Measurements from ENCODE around the gene DBT. TPM values are rescaled to one million over a fixed set of nuclear protein-coding genes. Genes with fewer than 3 reads are reported as not detected.

The DBT gene
- total RNA-seq, 2 donors from 2014 or later = 5.2 to 6.3 TPM

- WGBS, 2 donors = 93 to 100% methylated on average over 1 of the region's 1 CpG
- ATAC-seq (no peak), DNase-seq (no peak)
- no peak overlapping the region for H3K27ac ChIP-seq
- no peaks in the 10 kb centered on the region for H3K27me3 ChIP-seq
- no peak overlapping the region for H3K4me3 ChIP-seq
- H3K36me3 ChIP-seq (replicated peaks in 1 of 2; ENCODE audit: insufficient read depth in 1 of 2, low read depth in 2 of 2) = peaks cover 0 to 5% of the 10 kb centered on the region in 2 donors
- no peak for TF ChIP-seq CTCF (IDR thresholded peaks at IDR 0.05)
- no peak for TF ChIP-seq POLR2A (IDR thresholded peaks at IDR 0.05)
- peaks cover 3% of the 10 kb centered on the region for H3K4me1 ChIP-seq
- intact Hi-C loops (cut with DNase I) = no loop called here
- no peaks in the 10 kb centered on the region for H3K9me3 ChIP-seq
Measured at GRCh38 chr1:100232156-100232555, 17.5 kb downstream of the DBT start.

GRCh38 chr1:100231721-100232120, 17.9 kb downstream of the DBT start:
- TF ChIP-seq CTCF (IDR thresholded peaks at IDR 0.05) (no peak), POLR2A (IDR thresholded peaks at IDR 0.05) (no peak)
- Histone ChIP-seq H3K36me3 (replicated peaks in 1 of 2; ENCODE audit: insufficient read depth in 1 of 2, low read depth in 2 of 2) (peaks cover 0 to 5% of the 10 kb centered on the region in 2 donors), H3K4me3 (no peak overlapping the region), H3K27ac (no peak overlapping the region), H3K9me3 (no peaks in the 10 kb centered on the region), H3K27me3 (no peaks in the 10 kb centered on the region), H3K4me1 (peaks cover 3% of the 10 kb centered on the region)
- no peak for ATAC-seq
- no peak for DNase-seq
- 94 to 98% methylated on average over 2 of the region's 2 CpGs for WGBS, 2 donors
- intact Hi-C loops (cut with DNase I) = no loop called here

GRCh38 chr1:100230765-100231164, 18.9 kb downstream of the DBT start:
- intact Hi-C loops (cut with DNase I) = no loop called here
- Histone ChIP-seq H3K36me3 (replicated peaks in 1 of 2; ENCODE audit: insufficient read depth in 1 of 2, low read depth in 2 of 2) (peaks cover 0 to 5% of the 10 kb centered on the region in 2 donors), H3K27me3 (no peaks in the 10 kb centered on the region), H3K9me3 (no peaks in the 10 kb centered on the region), H3K4me1 (peaks cover 3% of the 10 kb centered on the region), H3K27ac (no peak overlapping the region), H3K4me3 (no peak overlapping the region)
- no peak for TF ChIP-seq CTCF (IDR thresholded peaks at IDR 0.05)
- TF ChIP-seq POLR2A (IDR thresholded peaks at IDR 0.05) = no peak
- ATAC-seq (no peak), DNase-seq (no peak)
- 72 to 82% methylated on average over 2 of the region's 2 CpGs for WGBS, 2 donors

GRCh38 chr1:100229681-100230443, 19.8 kb downstream of the DBT start:
- Histone ChIP-seq H3K4me1 (peaks cover 3% of the 10 kb centered on the region), H3K9me3 (no peaks in the 10 kb centered on the region), H3K27me3 (no peaks in the 10 kb centered on the region), H3K36me3 (replicated peaks in 1 of 2; ENCODE audit: insufficient read depth in 1 of 2, low read depth in 2 of 2) (peaks cover 0 to 5% of the 10 kb centered on the region in 2 donors), H3K27ac (no peak overlapping the region), H3K4me3 (no peak overlapping the region)
- DNase-seq = no peak
- no peak for ATAC-seq
- TF ChIP-seq POLR2A (IDR thresholded peaks at IDR 0.05) (no peak), CTCF (IDR thresholded peaks at IDR 0.05) (no peak)
- WGBS, 2 donors = 31 to 42% methylated on average over 4 of the region's 4 CpGs
- intact Hi-C loops (cut with DNase I) = no loop called here

GRCh38 chr1:100222428-100222827, 27.2 kb downstream of the DBT start:
- Histone ChIP-seq H3K4me1 (no peaks in the 10 kb centered on the region), H3K9me3 (no peaks in the 10 kb centered on the region), H3K4me3 (no peak overlapping the region), H3K27me3 (no peaks in the 10 kb centered on the region), H3K36me3 (replicated peaks in 1 of 2; ENCODE audit: insufficient read depth in 1 of 2, low read depth in 2 of 2) (peaks cover 0 to 2% of the 10 kb centered on the region in 2 donors), H3K27ac (no peak overlapping the region)
- DNase-seq (no peak), ATAC-seq (no peak)
- no peak for TF ChIP-seq POLR2A (IDR thresholded peaks at IDR 0.05)
- no peak for TF ChIP-seq CTCF (IDR thresholded peaks at IDR 0.05)
- intact Hi-C loops (cut with DNase I) = no loop called here

Data from body of pancreas (tissue), 4 donors.